Stimulated activated naive CD8-positive, alpha-beta T cell treated with anti-CD3 and anti-CD28 coated beads, Interleukin-15, amount 100 ng/mL, for 72 hours (primary cell): ENCODE data around the gene SUMF2.
A peak's percentile ranks its signal among the peaks of the same experiment; 100 is the strongest.
"Not testable (repeated sequence)": the region's sequence is repeated elsewhere in the genome, so short reads cannot be mapped to it uniquely, and the experiment has no call there.

Experiments
- ATAC-seq: fragments of 150-1000 bp; cut with Tn5 transposase; 2 replicates; pipeline ENCODE4 v1.10.0; 2021; ENCODE audit warnings: mild to moderate bottlenecking, moderate library complexity
- DNase-seq, 2 donors: peaks; one replicate each; pipeline ENCODE4 v3.0.0; 2021 to 2022
- H3K27ac Mint-ChIP-seq, 2 donors: one replicate each; pipeline ENCODE4 v1.8.0; 2022; ENCODE audit warnings: mild to moderate bottlenecking in 2 of 2, mixed read lengths in 2 of 2, moderate library complexity in 2 of 2
- H3K27me3 Mint-ChIP-seq: one replicate; pipeline ENCODE4 v1.8.0; 2022; ENCODE audit warnings: mixed read lengths
- H3K4me1 Mint-ChIP-seq: one replicate; pipeline ENCODE4 v1.8.0; 2022; ENCODE audit warnings: mild to moderate bottlenecking, mixed read lengths
- H3K4me3 Mint-ChIP-seq, 2 donors: one replicate each; pipeline ENCODE4 v1.8.0; 2022; ENCODE audit warnings: mild to moderate bottlenecking in 2 of 2, mixed read lengths in 2 of 2, moderate library complexity in 1 of 2
- H3K9me3 Mint-ChIP-seq, 2 donors: one replicate each; pipeline ENCODE4 v1.8.0; 2022; ENCODE audit warnings: mixed read lengths in 2 of 2

SUMF2 gene

DNA sequence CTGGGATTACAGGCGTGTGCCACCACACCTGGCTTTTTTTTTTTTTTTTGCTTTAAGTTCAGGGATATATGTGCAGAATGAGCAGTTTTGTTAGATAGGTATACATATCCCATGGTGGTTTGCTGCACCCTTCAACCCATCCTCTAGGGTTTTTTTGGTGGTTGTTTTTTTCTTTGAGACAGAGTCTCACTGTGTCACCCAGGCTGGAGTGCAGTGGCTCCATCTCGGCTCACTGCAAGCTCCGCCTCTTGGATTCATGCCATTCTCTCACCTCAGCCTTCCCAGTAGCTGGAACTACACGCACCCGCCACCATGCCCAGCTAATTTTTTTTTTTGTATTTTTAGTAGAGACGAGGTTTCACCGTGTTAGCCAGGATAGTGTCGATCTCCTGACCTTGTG is 15.3 kb upstream of the SUMF2 start:
- not testable (repeated sequence) for H3K27me3 Mint-ChIP-seq, H3K27ac Mint-ChIP-seq, DNase-seq, ATAC-seq, H3K9me3 Mint-ChIP-seq, H3K4me3 Mint-ChIP-seq
- H3K4me1 Mint-ChIP-seq, result peaks cover 36% of the 10 kb centered on the region

DNA sequence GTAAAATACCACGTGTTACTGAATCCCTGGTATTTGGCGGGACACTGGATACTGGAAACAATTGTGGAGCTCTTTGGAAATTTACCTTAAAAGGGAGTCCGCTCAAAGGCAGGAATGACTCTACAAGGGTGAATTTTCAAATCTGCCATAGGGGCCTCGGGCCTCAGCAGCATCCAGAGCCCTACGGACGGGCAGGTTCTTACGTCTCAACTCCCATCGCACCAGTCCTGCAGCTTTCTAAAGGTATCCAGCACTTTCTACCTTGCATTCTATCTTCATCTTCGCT is 13.1 kb upstream of the SUMF2 start:
- ATAC-seq (no peak), DNase-seq (no peak)
- Mint-ChIP-seq H3K9me3 (no peaks in the 10 kb centered on the region), H3K27me3 (no peaks in the 10 kb centered on the region), H3K4me1 (peaks cover 58% of the 10 kb centered on the region), H3K4me3 (peak overlapping the region; percentile 92 to 93), H3K27ac (peak overlapping the region; percentile 90 to 91)

DNA sequence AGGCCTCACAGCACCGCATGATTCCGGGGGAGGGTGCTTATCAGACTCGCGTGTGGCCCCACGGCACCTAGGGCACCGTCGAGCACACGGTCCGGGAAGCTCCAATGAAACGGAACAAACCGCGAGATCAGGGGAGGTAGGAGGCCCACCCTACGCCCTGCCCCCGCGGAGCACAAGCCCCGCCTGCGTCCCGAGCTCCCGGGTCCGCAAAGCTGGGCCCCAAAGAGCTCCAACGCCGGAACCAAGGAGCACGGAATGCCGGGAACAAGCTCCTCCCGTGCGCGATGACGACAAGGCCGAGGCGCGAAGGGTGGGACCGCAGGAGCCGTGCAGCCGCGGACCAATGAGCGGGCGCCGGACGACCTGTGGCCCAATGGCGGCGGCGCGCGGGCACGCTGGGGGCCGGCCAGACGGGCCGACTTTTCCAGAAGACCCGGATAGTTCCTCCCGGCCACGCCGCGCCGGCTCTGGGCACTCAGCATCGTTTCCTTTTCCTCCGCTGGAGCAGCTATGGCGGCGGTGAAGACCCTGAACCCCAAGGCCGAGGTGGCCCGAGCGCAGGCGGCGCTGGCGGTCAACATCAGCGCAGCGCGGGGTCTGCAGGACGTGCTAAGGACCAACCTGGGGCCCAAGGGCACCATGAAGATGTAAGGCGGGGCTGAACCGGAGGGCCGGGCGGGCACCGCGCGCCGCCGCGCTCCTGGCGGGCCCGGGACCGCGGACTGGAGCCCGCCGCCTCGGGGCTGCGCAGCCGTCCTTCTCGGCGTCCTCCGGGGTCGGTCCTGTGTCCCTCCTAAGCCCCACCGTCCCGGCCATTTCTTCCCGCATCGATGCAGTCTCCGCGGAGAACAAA is 12.5 kb upstream of the SUMF2 start, which contains the start of the genes CCT6A and PSPH:
TSS of gene CCT6A (plus strand) at position 427 of the 853 bp plus-strand sequence. CDS start at position 511, 84 bp downstream.
TSS of gene PSPH (minus strand) at position 106 of the 853 bp plus-strand sequence. CDS start 30,232 bp downstream, outside the sequence.
- Mint-ChIP-seq H3K9me3 (no peaks in the 10 kb centered on the region), H3K27me3 (no peaks in the 10 kb centered on the region), H3K27ac (peak within 1 kb of the TSS; percentile 90 to 91), H3K4me1 (peaks cover 64% of the 10 kb centered on the region), H3K4me3 (peak within 1 kb of the TSS; percentile 92 to 93)
- DNase-seq (peak; percentile 83 to 86), ATAC-seq (peak; percentile 92)

DNA sequence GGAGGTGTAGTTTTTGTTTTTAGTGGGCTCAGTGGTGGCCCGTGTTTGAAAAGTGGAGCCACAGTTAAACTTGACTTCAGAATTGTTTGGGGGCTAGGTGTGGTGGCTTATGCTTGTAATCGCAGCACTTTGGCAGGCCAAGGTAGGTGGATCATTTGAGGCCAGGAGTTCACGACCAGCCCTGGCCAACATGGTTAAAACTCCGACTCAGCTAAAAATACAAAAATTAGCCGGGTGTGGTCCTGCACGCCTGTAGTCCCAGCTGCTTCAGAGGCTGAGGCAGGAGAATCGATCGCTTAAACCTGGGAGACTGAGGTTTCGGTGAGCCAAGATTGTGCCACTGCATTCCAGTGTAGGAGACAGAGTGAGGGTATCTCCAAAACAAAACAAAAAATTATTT is 10.7 kb upstream of the SUMF2 start:
- H3K4me3 Mint-ChIP-seq, result peak overlapping the region; percentile 81 to 92
- no peak for DNase-seq
- ATAC-seq, result no peak
- peak overlapping the region; percentile 26 to 80 for H3K27ac Mint-ChIP-seq
- no peaks in the 10 kb centered on the region for H3K9me3 Mint-ChIP-seq
- no peaks in the 10 kb centered on the region for H3K27me3 Mint-ChIP-seq
- H3K4me1 Mint-ChIP-seq, result peaks cover 78% of the 10 kb centered on the region

DNA sequence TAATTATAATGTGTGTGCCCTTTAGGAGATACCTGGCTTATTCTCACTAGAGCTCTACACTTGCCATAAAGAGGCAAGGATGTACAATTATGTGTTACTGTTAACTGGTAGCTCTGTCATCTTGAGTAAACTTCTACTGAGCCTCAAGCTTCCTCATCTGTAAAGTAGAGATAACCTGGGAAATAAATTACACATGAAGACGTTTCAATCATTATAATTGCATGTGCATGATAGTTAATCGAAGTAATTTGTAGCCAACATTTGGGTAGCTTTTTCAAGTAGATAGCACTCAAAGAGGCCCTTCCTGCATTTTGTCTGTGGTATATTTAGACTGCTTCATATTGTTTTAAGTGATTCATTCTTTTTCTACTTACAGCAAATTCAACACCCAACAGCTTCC is 10.1 kb upstream of the SUMF2 start:
- no peaks in the 10 kb centered on the region for H3K9me3 Mint-ChIP-seq
- peak overlapping the region; percentile 26 to 27 for H3K27ac Mint-ChIP-seq
- ATAC-seq, result no peak
- peak overlapping the region; percentile 81 to 92 for H3K4me3 Mint-ChIP-seq
- no peaks in the 10 kb centered on the region for H3K27me3 Mint-ChIP-seq
- peaks cover 76% of the 10 kb centered on the region for H3K4me1 Mint-ChIP-seq
- no peak for DNase-seq

DNA sequence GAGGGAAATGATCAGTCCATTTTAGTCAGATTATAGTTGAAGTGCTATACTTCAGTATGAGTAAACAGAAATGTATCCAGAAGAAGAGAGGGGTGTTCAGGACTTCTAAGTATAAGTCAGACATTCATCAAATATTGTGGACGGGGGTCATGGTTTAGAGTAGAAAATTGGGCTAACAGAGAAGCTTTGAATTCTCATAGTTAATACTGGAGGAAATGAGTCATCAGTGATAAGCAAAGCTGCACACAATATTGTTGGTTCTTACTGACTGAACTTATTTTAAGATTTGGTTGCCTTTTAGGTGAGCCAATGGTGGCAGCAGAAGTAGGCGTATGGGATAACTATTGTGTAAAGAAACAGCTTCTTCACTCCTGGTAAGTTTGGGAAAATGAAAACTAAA is 1.7 kb upstream of the SUMF2 start:
- peak; percentile 29 for ATAC-seq
- H3K4me3 Mint-ChIP-seq, result peak overlapping the region; percentile 28 to 60
- H3K4me1 Mint-ChIP-seq, result peaks cover 68% of the 10 kb centered on the region
- no peak for DNase-seq
- no peaks in the 10 kb centered on the region for H3K9me3 Mint-ChIP-seq
- H3K27me3 Mint-ChIP-seq, result no peaks in the 10 kb centered on the region
- peak overlapping the region; percentile 29 to 89 for H3K27ac Mint-ChIP-seq

DNA sequence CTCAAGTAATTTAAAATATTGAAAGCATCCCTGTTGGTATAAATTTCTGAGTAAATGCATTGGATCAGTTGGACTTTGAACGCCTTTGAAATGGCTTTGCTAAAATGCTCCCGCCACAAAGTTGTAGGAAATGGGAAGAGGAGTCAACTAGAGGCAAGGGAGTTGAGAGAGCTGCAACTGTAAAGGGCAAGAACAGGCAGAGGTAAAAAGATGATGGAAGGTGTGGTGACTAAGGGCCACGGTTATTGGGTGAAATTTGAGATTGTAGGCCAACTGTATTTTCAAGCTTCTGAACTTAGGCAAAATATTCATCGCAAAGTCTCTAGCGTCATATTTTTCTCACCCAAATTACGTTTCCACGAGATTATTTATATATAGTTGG is 595 bp upstream of the SUMF2 start:
- no peaks in the 10 kb centered on the region for H3K9me3 Mint-ChIP-seq
- H3K4me3 Mint-ChIP-seq, result peak overlapping the region; percentile 84 to 92
- H3K27me3 Mint-ChIP-seq, result no peaks in the 10 kb centered on the region
- H3K27ac Mint-ChIP-seq, result peak overlapping the region; percentile 96 to 97
- H3K4me1 Mint-ChIP-seq, result peaks cover 57% of the 10 kb centered on the region
- ATAC-seq, result no peak
- DNase-seq, result no peak

DNA sequence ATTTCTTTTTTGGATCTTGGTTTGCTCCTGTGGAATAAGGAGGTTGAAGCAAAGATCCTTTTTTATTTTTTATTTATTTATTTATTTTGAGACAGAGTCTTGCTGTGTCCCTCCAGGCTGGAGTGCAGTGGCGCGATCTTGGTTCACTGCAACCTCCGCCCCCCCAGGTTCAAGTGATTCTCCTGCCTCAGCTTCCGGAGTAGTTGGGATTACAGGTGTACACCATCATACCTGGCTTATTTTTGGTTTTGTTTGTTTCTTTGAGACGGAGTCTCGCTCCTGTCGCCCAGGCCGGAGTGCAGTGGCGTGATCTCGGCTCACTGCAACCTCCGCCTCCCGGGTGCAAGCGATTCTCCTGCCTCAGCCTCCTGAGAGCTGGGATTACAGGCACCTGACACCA is 2.3 kb downstream of the SUMF2 start:
- not testable (repeated sequence) for H3K9me3 Mint-ChIP-seq, H3K27ac Mint-ChIP-seq, H3K27me3 Mint-ChIP-seq, ATAC-seq, DNase-seq, H3K4me3 Mint-ChIP-seq
- peaks cover 34% of the 10 kb centered on the region for H3K4me1 Mint-ChIP-seq

DNA sequence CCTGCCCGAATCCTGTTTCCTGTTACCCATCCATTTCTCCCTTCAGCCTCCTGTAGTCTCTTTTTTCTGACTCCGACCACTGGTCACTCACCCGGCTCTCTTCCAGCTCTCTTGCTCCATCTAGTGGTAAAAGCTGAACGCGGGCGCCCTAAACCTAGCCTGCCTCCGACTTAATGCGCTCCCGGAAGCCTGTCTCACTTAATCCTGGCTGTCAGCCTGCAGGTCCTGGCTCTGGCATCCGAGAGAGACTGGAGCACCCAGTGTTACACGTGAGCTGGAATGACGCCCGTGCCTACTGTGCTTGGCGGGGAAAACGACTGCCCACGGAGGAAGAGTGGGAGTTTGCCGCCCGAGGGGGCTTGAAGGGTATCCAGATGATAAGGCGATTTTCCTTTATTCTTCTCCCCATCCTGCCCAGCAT is 10.3 kb downstream of the SUMF2 start:
- Mint-ChIP-seq H3K4me3 (no peak overlapping the region), H3K27me3 (no peaks in the 10 kb centered on the region), H3K27ac (peak overlapping the region in 1 of 2 donors; percentile 71), H3K9me3 (no peaks in the 10 kb centered on the region), H3K4me1 (peaks cover 15% of the 10 kb centered on the region)
- DNase-seq (peak; percentile 67 to 71), ATAC-seq (peak; percentile 88)

DNA sequence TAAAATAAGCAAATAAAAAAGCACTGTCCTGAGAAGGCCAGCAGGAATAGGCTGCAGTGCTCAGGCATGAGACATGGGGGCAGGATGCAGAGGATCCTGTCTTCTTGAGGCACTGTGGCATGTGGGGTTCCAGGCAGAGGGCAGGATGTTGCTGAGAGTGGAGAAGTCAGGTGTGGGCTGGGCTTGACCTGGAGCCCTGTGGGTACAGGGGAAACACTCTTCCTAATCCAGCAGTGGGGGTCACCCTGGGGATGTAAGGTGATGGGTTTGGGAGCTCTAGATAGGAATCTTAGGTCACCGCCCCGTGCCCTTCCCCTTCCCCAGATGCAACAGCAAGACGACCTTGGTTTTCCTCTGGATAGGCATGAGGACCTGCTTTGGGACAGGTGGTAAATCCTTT is 13.6 kb downstream of the SUMF2 start:
- DNase-seq, result no peak
- no peak overlapping the region for H3K27ac Mint-ChIP-seq
- H3K4me1 Mint-ChIP-seq, result peaks cover 17% of the 10 kb centered on the region
- no peak for ATAC-seq
- H3K27me3 Mint-ChIP-seq, result no peaks in the 10 kb centered on the region
- H3K9me3 Mint-ChIP-seq, result no peaks in the 10 kb centered on the region
- H3K4me3 Mint-ChIP-seq, result no peak overlapping the region

DNA sequence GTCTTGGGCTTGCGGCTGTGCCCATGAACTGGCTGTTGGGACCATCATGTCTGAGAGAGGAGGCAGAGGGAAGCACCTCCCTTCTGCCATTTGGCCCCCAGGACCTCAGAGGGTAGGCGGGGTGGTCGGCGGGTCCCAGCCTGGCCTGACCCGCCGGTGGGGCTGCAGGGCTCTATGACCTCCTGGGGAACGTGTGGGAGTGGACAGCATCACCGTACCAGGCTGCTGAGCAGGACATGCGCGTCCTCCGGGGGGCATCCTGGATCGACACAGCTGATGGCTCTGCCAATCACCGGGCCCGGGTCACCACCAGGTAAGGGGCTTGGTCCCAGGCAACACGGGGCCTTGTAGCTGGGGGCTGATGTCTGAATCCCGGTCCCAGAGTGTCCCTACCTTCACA is 14.1 kb downstream of the SUMF2 start:
- Mint-ChIP-seq H3K27ac (peak overlapping the region in 1 of 2 donors; percentile 86), H3K4me1 (peaks cover 12% of the 10 kb centered on the region), H3K9me3 (no peaks in the 10 kb centered on the region), H3K27me3 (no peaks in the 10 kb centered on the region), H3K4me3 (no peak overlapping the region)
- no peak for DNase-seq
- peak; percentile 29 for ATAC-seq

DNA sequence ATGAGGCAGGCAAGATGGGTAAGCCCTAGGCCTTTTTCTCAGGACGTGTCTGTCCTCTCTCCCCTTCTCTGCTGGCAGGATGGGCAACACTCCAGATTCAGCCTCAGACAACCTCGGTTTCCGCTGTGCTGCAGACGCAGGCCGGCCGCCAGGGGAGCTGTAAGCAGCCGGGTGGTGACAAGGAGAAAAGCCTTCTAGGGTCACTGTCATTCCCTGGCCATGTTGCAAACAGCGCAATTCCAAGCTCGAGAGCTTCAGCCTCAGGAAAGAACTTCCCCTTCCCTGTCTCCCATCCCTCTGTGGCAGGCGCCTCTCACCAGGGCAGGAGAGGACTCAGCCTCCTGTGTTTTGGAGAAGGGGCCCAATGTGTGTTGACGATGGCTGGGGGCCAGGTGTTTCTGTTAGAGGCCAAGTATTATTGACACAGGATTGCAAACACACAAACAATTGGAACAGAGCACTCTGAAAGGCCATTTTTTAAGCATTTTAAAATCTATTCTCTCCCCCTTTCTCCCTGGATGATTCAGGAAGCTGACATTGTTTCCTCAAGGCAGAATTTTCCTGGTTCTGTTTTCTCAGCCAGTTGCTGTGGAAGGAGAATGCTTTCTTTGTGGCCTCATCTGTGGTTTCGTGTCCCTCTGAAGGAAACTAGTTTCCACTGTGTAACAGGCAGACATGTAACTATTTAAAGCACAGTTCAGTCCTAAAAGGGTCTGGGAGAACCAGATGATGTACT is 15.5 kb downstream of the SUMF2 start:
- Mint-ChIP-seq H3K4me3 (no peak overlapping the region), H3K9me3 (no peaks in the 10 kb centered on the region), H3K27ac (peak overlapping the region in 1 of 2 donors; percentile 83), H3K4me1 (peaks cover 6% of the 10 kb centered on the region), H3K27me3 (no peaks in the 10 kb centered on the region)
- no peak for ATAC-seq
- DNase-seq, result no peak

DNA sequence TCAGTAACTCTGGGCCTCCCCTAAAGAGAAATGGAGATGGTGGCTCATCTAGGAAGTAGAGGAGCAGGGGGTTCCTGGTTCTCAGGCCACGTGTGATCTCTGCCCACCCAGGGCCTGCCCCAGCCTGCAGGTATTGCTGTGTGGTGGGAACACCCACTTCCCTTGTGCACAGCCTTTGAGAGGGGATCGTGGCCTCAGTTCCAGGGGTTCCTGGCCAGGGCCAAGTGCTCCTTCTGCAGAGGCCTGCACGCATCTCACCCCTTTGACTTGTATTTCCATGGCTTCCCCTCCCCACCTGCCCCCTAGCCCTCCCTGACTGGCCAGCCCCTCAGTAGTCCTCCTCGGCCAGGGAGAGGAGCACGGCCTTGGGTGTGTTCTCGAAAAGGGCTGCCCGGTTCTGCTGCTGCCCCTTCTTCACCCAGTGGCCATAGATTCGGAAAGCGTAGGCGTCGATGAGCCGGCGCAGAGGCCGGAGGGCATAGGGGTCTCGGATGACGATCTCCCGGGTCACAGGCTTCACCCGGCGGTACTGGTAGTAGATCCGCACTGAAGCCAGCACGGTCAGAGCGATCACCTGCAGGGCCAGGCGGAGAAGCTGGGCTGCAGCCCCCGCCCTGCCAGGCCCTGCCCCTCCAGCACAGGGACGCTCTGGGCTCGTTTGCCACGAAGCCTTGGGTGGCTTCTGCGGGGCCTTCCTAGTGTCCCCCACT is 16.8 kb downstream of the SUMF2 start:
- not testable (repeated sequence) for H3K27me3 Mint-ChIP-seq, DNase-seq, H3K4me3 Mint-ChIP-seq, ATAC-seq, H3K9me3 Mint-ChIP-seq, H3K4me1 Mint-ChIP-seq
- H3K27ac Mint-ChIP-seq, result peak overlapping the region in 1 of 2 donors; percentile 76

DNA sequence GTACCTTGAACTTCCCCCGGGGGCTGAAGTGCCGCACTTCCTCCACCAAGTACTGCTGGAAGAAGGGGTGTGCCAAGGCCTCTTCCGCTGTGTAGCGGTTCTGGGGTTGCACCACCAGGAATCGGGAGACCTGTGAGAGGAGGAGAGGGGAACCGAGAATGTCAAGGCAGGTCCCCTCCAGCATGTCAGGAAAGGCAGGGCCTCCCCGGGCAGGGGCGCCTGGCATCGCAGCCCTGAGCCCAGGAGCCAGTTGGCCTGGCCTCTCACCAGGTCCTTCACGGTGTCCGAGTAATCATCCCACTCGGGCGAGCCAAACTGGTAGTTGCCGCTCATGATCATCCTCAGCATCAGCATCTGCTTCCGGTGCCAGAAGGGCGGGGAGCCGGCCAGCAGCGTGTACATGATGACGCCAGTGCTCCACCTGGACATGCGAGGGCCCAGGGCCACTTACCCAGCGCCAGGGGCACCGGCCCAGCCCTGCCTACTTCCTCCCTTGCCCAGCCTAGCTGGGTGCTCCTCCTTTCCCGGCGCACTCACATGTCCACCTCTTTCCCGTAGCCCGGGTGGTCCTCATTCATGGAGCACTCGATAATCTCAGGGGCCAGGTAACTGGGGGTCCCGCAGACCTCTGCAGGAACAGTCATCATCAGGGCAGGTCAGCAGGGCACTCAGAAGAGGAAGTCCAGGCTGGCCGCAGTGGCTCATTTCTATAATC is 17.7 kb downstream of the SUMF2 start:
- Mint-ChIP-seq H3K27ac (peak overlapping the region in 1 of 2 donors; percentile 35), H3K4me1 (peaks cover 6% of the 10 kb centered on the region), H3K9me3 (no peaks in the 10 kb centered on the region), H3K27me3 (no peaks in the 10 kb centered on the region), H3K4me3 (no peak overlapping the region)
- no peak for DNase-seq
- ATAC-seq, result no peak

DNA sequence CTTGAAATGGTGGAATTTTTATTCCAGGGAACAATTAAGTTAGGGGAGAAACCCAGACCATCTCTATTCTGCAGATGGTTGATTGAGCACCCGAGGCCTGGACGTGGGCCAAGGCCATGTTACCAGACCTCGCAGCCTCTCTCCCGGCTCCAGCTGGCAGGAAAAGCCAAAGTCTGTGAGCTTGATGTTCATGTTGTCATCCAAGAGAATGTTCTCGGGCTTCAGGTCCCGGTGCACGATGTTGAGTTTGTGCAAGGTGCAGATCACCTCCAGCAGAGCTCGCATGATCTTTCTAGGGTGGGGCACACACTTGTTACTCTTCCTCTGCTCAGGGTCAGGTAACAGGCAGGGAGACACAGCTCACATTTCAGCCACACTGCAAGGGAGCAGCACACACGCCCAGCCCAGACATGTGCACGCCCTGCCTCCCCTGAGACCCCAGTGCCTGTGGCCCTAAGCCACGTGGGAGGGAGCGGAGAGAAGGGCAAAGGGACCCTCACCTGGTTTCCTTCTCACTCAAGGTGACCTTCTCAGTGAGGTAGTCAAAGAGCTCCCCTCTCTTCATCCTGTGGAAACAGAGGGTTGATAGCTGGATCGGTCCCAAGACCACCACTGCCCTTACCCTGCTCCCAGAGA is 19.2 kb downstream of the SUMF2 start:
- Mint-ChIP-seq H3K4me3 (no peak overlapping the region), H3K27ac (peak overlapping the region in 1 of 2 donors; percentile 61), H3K9me3 (no peaks in the 10 kb centered on the region), H3K4me1 (peaks cover 6% of the 10 kb centered on the region), H3K27me3 (no peaks in the 10 kb centered on the region)
- DNase-seq (no peak), ATAC-seq (no peak)
